Measurements from ENCODE around the gene DCTD. TPM values are rescaled to one million over a fixed set of nuclear protein-coding genes. Genes with fewer than 3 reads are reported as not detected.

The DCTD gene
- polyA plus RNA-seq, 1 experiment, result 151 TPM

GRCh38 chr4:182914357-182914756 is 2.8 kb downstream of the DCTD start:
- TF ChIP-seq CTCF (IDR thresholded peaks at IDR 0.05; ENCODE audit: insufficient read depth, low read depth, low read length), result no peak
- DNase-seq (ENCODE audit: low read depth), result no peak
- ChIA-PET POLR2A (interaction anchor here (0.6 kb wide), 1 partner anchor 9 kb away, joined by 3 read pairs; no protein-coding TSS in a partner anchor), CTCF (interaction anchor here (0.8 to 0.9 kb wide), 2 partner anchors 13 to 335 kb away, joined by 3 to 4 read pairs; no protein-coding TSS in a partner anchor)
- no peak overlapping the region for H3K4me3 ChIP-seq (ENCODE audit: low read depth, low read length)
- H3K36me3 ChIP-seq (ENCODE audit: control insufficient read depth, insufficient read depth, low read length), result peaks cover 20% of the 10 kb centered on the region
- H3K27me3 ChIP-seq (ENCODE audit: control insufficient read depth, insufficient read depth, low read length), result no peaks in the 10 kb centered on the region

- Histone ChIP-seq H3K27me3 (ENCODE audit: control insufficient read depth, insufficient read depth, low read length) (no peaks in the 10 kb centered on the region), H3K4me3 (ENCODE audit: low read depth, low read length) (no peak overlapping the region), H3K36me3 (ENCODE audit: control insufficient read depth, insufficient read depth, low read length) (peaks cover 20% of the 10 kb centered on the region)
- ChIA-PET POLR2A (no interaction called here), CTCF (interaction anchor here (0.8 to 1.7 kb wide), 2 partner anchors 336 to 349 kb away, joined by 3 to 6 read pairs; no protein-coding TSS in a partner anchor)
- no peak for TF ChIP-seq CTCF (IDR thresholded peaks at IDR 0.05; ENCODE audit: insufficient read depth, low read depth, low read length)
- no peak for DNase-seq (ENCODE audit: low read depth)
Measured at GRCh38 chr4:182913621-182914020, 3.6 kb downstream of the DCTD start.

- peaks cover 20% of the 10 kb centered on the region for H3K36me3 ChIP-seq (ENCODE audit: control insufficient read depth, insufficient read depth, low read length)
- CTCF ChIA-PET, result interaction anchor here (1.7 kb wide), 1 partner anchor 350 kb away, joined by 6 read pairs; no protein-coding TSS in a partner anchor
- H3K4me3 ChIP-seq (ENCODE audit: low read depth, low read length), result no peak overlapping the region
- H3K27me3 ChIP-seq (ENCODE audit: control insufficient read depth, insufficient read depth, low read length), result no peaks in the 10 kb centered on the region
- no peak for TF ChIP-seq CTCF (IDR thresholded peaks at IDR 0.05; ENCODE audit: insufficient read depth, low read depth, low read length)
- POLR2A ChIA-PET, result no interaction called here
- no peak for DNase-seq (ENCODE audit: low read depth)
Measured at GRCh38 chr4:182913036-182913435, 4.2 kb downstream of the DCTD start.

- DNase-seq (ENCODE audit: low read depth), result no peak
- TF ChIP-seq CTCF (IDR thresholded peaks at IDR 0.05; ENCODE audit: insufficient read depth, low read depth, low read length), result no peak
- Histone ChIP-seq H3K27me3 (ENCODE audit: control insufficient read depth, insufficient read depth, low read length) (no peaks in the 10 kb centered on the region), H3K36me3 (ENCODE audit: control insufficient read depth, insufficient read depth, low read length) (peaks cover 24% of the 10 kb centered on the region), H3K4me3 (ENCODE audit: low read depth, low read length) (no peak overlapping the region)
- ChIA-PET CTCF (interaction anchor here (1.2 to 1.4 kb wide), 2 partner anchors 11 to 20 kb away, joined by 3 read pairs; no protein-coding TSS in a partner anchor), POLR2A (no interaction called here)
Measured at GRCh38 chr4:182908124-182908523, 9.1 kb downstream of the DCTD start.

GRCh38 chr4:182907396-182907795 is 9.8 kb downstream of the DCTD start:
- H3K27me3 ChIP-seq (ENCODE audit: control insufficient read depth, insufficient read depth, low read length), result no peaks in the 10 kb centered on the region
- no peak overlapping the region for H3K4me3 ChIP-seq (ENCODE audit: low read depth, low read length)
- no peak for TF ChIP-seq CTCF (IDR thresholded peaks at IDR 0.05; ENCODE audit: insufficient read depth, low read depth, low read length)
- no peak for DNase-seq (ENCODE audit: low read depth)
- POLR2A ChIA-PET, result no interaction called here
- CTCF ChIA-PET, result interaction anchor here (1.2 to 1.4 kb wide), 2 partner anchors 10 to 20 kb away, joined by 3 read pairs; no protein-coding TSS in a partner anchor
- H3K36me3 ChIP-seq (ENCODE audit: control insufficient read depth, insufficient read depth, low read length), result peaks cover 29% of the 10 kb centered on the region
